Naive B cell (primary cell): ENCODE results near the gene APBB2. TPM values are rescaled to one million over a fixed set of nuclear protein-coding genes. Genes with fewer than 3 reads are reported as not detected.

ENCODE experiments used
- ATAC-seq, 2 donors: fragments of 150-1000 bp; cut with Tn5 transposase; 2 replicates each; pipeline ENCODE4 v1.10.0; 2021; ENCODE audit warnings: low read depth in 2 of 2, mild to moderate bottlenecking in 2 of 2, moderate library complexity in 2 of 2
- DNase-seq: peaks from one replicate; pipeline ENCODE4 v3.0.0; 2022
- H3K27ac Mint-ChIP-seq, 6 donors: one replicate each; pipeline ENCODE4 v1.8.0; 2020 to 2022; ENCODE audit warnings: mild to moderate bottlenecking in 6 of 6, mixed read lengths in 6 of 6, moderate library complexity in 5 of 6, inconsistent platforms in 2 of 6
- H3K27me3 Mint-ChIP-seq, 3 donors: one replicate each; pipeline ENCODE4 v1.8.0; 2021 to 2022; ENCODE audit warnings: mixed read lengths in 3 of 3, mild to moderate bottlenecking in 1 of 3
- H3K36me3 Mint-ChIP-seq, 2 donors: one replicate each; pipeline ENCODE4 v1.8.0; 2020 to 2022; ENCODE audit warnings: mixed read lengths in 2 of 2, inconsistent platforms in 1 of 2, mild to moderate bottlenecking in 1 of 2
- H3K4me1 Mint-ChIP-seq, 3 donors: one replicate each; pipeline ENCODE4 v1.8.0; 2020 to 2022; ENCODE audit warnings: mixed read lengths in 3 of 3, inconsistent platforms in 1 of 3, mild to moderate bottlenecking in 1 of 3, moderate library complexity in 1 of 3
- H3K4me3 Mint-ChIP-seq, 8 donors: one replicate each; pipeline ENCODE4 v1.8.0; 2020 to 2022; ENCODE audit warnings: mild to moderate bottlenecking in 8 of 8, mixed read lengths in 8 of 8, moderate library complexity in 8 of 8, inconsistent platforms in 2 of 8
- H3K9me3 Mint-ChIP-seq, 7 donors: one replicate each; pipeline ENCODE4 v1.8.0; 2020 to 2022; ENCODE audit warnings: mixed read lengths in 7 of 7, mild to moderate bottlenecking in 5 of 7, inconsistent platforms in 2 of 7, moderate library complexity in 1 of 7
- polyA plus RNA-seq, 6 donors: library from polyadenylated mRNA; unstranded; fragments of 300-500 nt; fragmentation: Illumina TruSeq; gene quantifications; one replicate each; pipeline ENCODE4 v1.2.3, GENCODE V29; 2021; ENCODE audit warnings: low read depth in 6 of 6

The APBB2 gene
- polyA plus RNA-seq, 6 donors from 2014 or later: 8.6 to 23.5 (median 15.7) TPM

- Mint-ChIP-seq H3K4me3 (no peak overlapping the region), H3K27me3 (peaks cover 14 to 24% (median 16%) of the 10 kb centered on the region in 3 donors), H3K27ac (no peak overlapping the region), H3K9me3 (peaks cover 0 to 9% (median 2%) of the 10 kb centered on the region in 7 donors), H3K36me3 (no peaks in the 10 kb centered on the region), H3K4me1 (no peaks in the 10 kb centered on the region)
- ATAC-seq (no peak), DNase-seq (no peak)
Observed at GRCh38 chr4:41232856-41233255, 18.5 kb upstream of the APBB2 start.

- DNase-seq (no peak), ATAC-seq (no peak)
- Mint-ChIP-seq H3K27me3 (peaks cover 14 to 28% (median 21%) of the 10 kb centered on the region in 3 donors), H3K27ac (no peak overlapping the region), H3K36me3 (no peaks in the 10 kb centered on the region), H3K9me3 (peaks cover 0 to 9% (median under 1%) of the 10 kb centered on the region in 7 donors), H3K4me3 (no peak overlapping the region), H3K4me1 (no peaks in the 10 kb centered on the region)
Observed at GRCh38 chr4:41232406-41232805, 18.1 kb upstream of the APBB2 start.

- peak overlapping the region in 2 of 6 donors; percentile 7 to 41 for H3K27ac Mint-ChIP-seq
- peaks cover 28 to 35% (median 31%) of the 10 kb centered on the region in 3 donors for H3K27me3 Mint-ChIP-seq
- H3K9me3 Mint-ChIP-seq: peaks cover 0 to 9% (median 0%) of the 10 kb centered on the region in 7 donors
- no peaks in the 10 kb centered on the region for H3K36me3 Mint-ChIP-seq
- no peak for DNase-seq
- no peaks in the 10 kb centered on the region for H3K4me1 Mint-ChIP-seq
- H3K4me3 Mint-ChIP-seq: no peak overlapping the region
- ATAC-seq: no peak
Observed at GRCh38 chr4:41227902-41228301, 13.6 kb upstream of the APBB2 start.

- Mint-ChIP-seq H3K9me3 (no peaks in the 10 kb centered on the region), H3K4me3 (no peak overlapping the region), H3K27ac (no peak overlapping the region), H3K27me3 (peaks cover 43 to 50% (median 46%) of the 10 kb centered on the region in 3 donors), H3K36me3 (peaks cover 0 to under 1% of the 10 kb centered on the region in 2 donors), H3K4me1 (no peaks in the 10 kb centered on the region)
- no peak for ATAC-seq
- no peak for DNase-seq
Observed at GRCh38 chr4:41221850-41222645, 7.7 kb upstream of the APBB2 start.

GRCh38 chr4:41219421-41219950 is 5.1 kb upstream of the APBB2 start:
- peaks cover 0 to 6% of the 10 kb centered on the region in 2 donors for H3K36me3 Mint-ChIP-seq
- no peak overlapping the region for H3K4me3 Mint-ChIP-seq
- H3K27me3 Mint-ChIP-seq: peaks cover 54 to 71% (median 57%) of the 10 kb centered on the region in 3 donors
- H3K27ac Mint-ChIP-seq: no peak overlapping the region
- DNase-seq (no peak), ATAC-seq (no peak)
- H3K4me1 Mint-ChIP-seq: peaks cover 9 to 20% (median 16%) of the 10 kb centered on the region in 3 donors
- peaks cover 0 to 6% (median 0%) of the 10 kb centered on the region in 7 donors for H3K9me3 Mint-ChIP-seq

- Mint-ChIP-seq H3K4me3 (no peak overlapping the region), H3K9me3 (peaks cover 0 to 6% (median 0%) of the 10 kb centered on the region in 7 donors), H3K27ac (no peak overlapping the region), H3K27me3 (peaks cover 49 to 67% (median 61%) of the 10 kb centered on the region in 3 donors), H3K4me1 (peaks cover 9 to 23% (median 16%) of the 10 kb centered on the region in 3 donors), H3K36me3 (peaks cover 0 to 6% of the 10 kb centered on the region in 2 donors)
- no peak for ATAC-seq
- no peak for DNase-seq
Observed at GRCh38 chr4:41218703-41219102, 4.4 kb upstream of the APBB2 start.

GRCh38 chr4:41217374-41217773 is 3.0 kb upstream of the APBB2 start:
- peaks cover 0 to 6% of the 10 kb centered on the region in 2 donors for H3K36me3 Mint-ChIP-seq
- H3K27ac Mint-ChIP-seq: no peak overlapping the region
- no peak for ATAC-seq
- peak overlapping the region in 4 of 8 donors; percentile 55 to 70 (median 66) for H3K4me3 Mint-ChIP-seq
- H3K27me3 Mint-ChIP-seq: peaks cover 58 to 75% (median 72%) of the 10 kb centered on the region in 3 donors
- peaks cover 9 to 29% (median 28%) of the 10 kb centered on the region in 3 donors for H3K4me1 Mint-ChIP-seq
- DNase-seq: no peak
- H3K9me3 Mint-ChIP-seq: peaks cover 0 to 6% (median 0%) of the 10 kb centered on the region in 7 donors

GRCh38 chr4:41217020-41217333 is 2.6 kb upstream of the APBB2 start:
- ATAC-seq: no peak
- H3K4me3 Mint-ChIP-seq: peak overlapping the region in 7 of 8 donors; percentile 47 to 77 (median 66)
- H3K9me3 Mint-ChIP-seq: peaks cover 0 to 6% (median 0%) of the 10 kb centered on the region in 7 donors
- no peak overlapping the region for H3K27ac Mint-ChIP-seq
- H3K27me3 Mint-ChIP-seq: peaks cover 61 to 79% (median 76%) of the 10 kb centered on the region in 3 donors
- peaks cover 0 to 6% of the 10 kb centered on the region in 2 donors for H3K36me3 Mint-ChIP-seq
- H3K4me1 Mint-ChIP-seq: peaks cover 9 to 29% (median 28%) of the 10 kb centered on the region in 3 donors
- no peak for DNase-seq

- H3K4me3 Mint-ChIP-seq: peak overlapping the region; percentile 47 to 84 (median 74)
- peaks cover 9 to 29% (median 28%) of the 10 kb centered on the region in 3 donors for H3K4me1 Mint-ChIP-seq
- ATAC-seq (peak; percentile 13 to 30), DNase-seq (no peak)
- H3K27ac Mint-ChIP-seq: no peak overlapping the region
- H3K36me3 Mint-ChIP-seq: peaks cover 0 to 6% of the 10 kb centered on the region in 2 donors
- H3K27me3 Mint-ChIP-seq: peaks cover 66 to 84% (median 81%) of the 10 kb centered on the region in 3 donors
- H3K9me3 Mint-ChIP-seq: peaks cover 0 to 6% (median 0%) of the 10 kb centered on the region in 7 donors
Observed at GRCh38 chr4:41216294-41217019, 2.1 kb upstream of the APBB2 start.

- H3K27ac Mint-ChIP-seq: no peak overlapping the region
- ATAC-seq: no peak
- H3K27me3 Mint-ChIP-seq: peaks cover 63 to 80% (median 78%) of the 10 kb centered on the region in 3 donors
- H3K4me1 Mint-ChIP-seq: peaks cover 9 to 29% (median 28%) of the 10 kb centered on the region in 3 donors
- H3K9me3 Mint-ChIP-seq: peaks cover 0 to 6% (median 0%) of the 10 kb centered on the region in 7 donors
- H3K36me3 Mint-ChIP-seq: peaks cover 0 to 6% of the 10 kb centered on the region in 2 donors
- H3K4me3 Mint-ChIP-seq: peak overlapping the region in 7 of 8 donors; percentile 25 to 84 (median 70)
- DNase-seq: no peak
Observed at GRCh38 chr4:41215969-41216293, 1.6 kb upstream of the APBB2 start.

- H3K4me3 Mint-ChIP-seq: peak overlapping the region; percentile 25 to 82 (median 66)
- H3K27ac Mint-ChIP-seq: no peak overlapping the region
- H3K36me3 Mint-ChIP-seq: peaks cover 0 to 6% of the 10 kb centered on the region in 2 donors
- ATAC-seq: no peak
- peaks cover 0 to 6% (median 0%) of the 10 kb centered on the region in 7 donors for H3K9me3 Mint-ChIP-seq
- peaks cover 9 to 29% (median 28%) of the 10 kb centered on the region in 3 donors for H3K4me1 Mint-ChIP-seq
- peaks cover 62 to 72% (median 70%) of the 10 kb centered on the region in 3 donors for H3K27me3 Mint-ChIP-seq
- no peak for DNase-seq
Observed at GRCh38 chr4:41215155-41215554, 813 bp upstream of the APBB2 start.

- H3K27ac Mint-ChIP-seq: no peak overlapping the region
- H3K4me1 Mint-ChIP-seq: peaks cover 9 to 29% (median 28%) of the 10 kb centered on the region in 3 donors
- H3K4me3 Mint-ChIP-seq: peak overlapping the region; percentile 25 to 82 (median 66)
- peaks cover 0 to 6% (median 0%) of the 10 kb centered on the region in 7 donors for H3K9me3 Mint-ChIP-seq
- H3K36me3 Mint-ChIP-seq: peaks cover 0 to 6% of the 10 kb centered on the region in 2 donors
- ATAC-seq: no peak
- peaks cover 60 to 70% (median 67%) of the 10 kb centered on the region in 3 donors for H3K27me3 Mint-ChIP-seq
- DNase-seq: no peak
Observed at GRCh38 chr4:41214825-41215146, 444 bp upstream of the APBB2 start.

- no peak for DNase-seq
- Mint-ChIP-seq H3K27me3 (peaks cover 51 to 69% (median 66%) of the 10 kb centered on the region in 3 donors), H3K27ac (no peak overlapping the region), H3K4me1 (peaks cover 9 to 29% (median 28%) of the 10 kb centered on the region in 3 donors), H3K36me3 (peaks cover 0 to 6% of the 10 kb centered on the region in 2 donors), H3K4me3 (peak overlapping the region; percentile 42 to 79 (median 62)), H3K9me3 (peaks cover 0 to 6% (median 0%) of the 10 kb centered on the region in 7 donors)
- no peak for ATAC-seq
Observed at GRCh38 chr4:41213625-41214135, 662 bp downstream of the APBB2 start.
